IMR-90 (cell line): ENCODE results near the gene GTPBP3. TPM values are rescaled to one million over a fixed set of nuclear protein-coding genes. Genes with fewer than 3 reads are reported as not detected.

Source experiments
- ATAC-seq: fragments of 200-7000 bp; cut with Tn5 transposase; 2 replicates; pipeline ENCODE4 v1.9.1; 2020; ENCODE audit warnings: low read depth, mild to moderate bottlenecking, moderate library complexity
- BruUV-seq: library from RNA; stranded (reverse); fragments of 400-500 nt; replicated peaks from 2 replicates; lab custom pipeline; 2021; lab: Mats Ljungman, UMichigan
- CTCF ChIA-PET: fragments of 300-600 bp; formaldehyde crosslinking; extraction: SDS; loops from one replicate; lab custom pipeline; 2021; ENCODE audit warnings: antibody characterized with exemption; lab: Yijun Ruan, JAX
- POLR2A ChIA-PET: fragments of 300-600 bp; sonication (Branson Sonifier 250); formaldehyde crosslinking; loops from one replicate; lab custom pipeline; 2022; ENCODE audit warnings: antibody characterized with exemption; ENCODE audit not compliant: unreplicated experiment; lab: Charles Lee
- DNase-seq: peaks from one replicate; pipeline ENCODE4 v3.0.0; 2013
- H2AFZ ChIP-seq: replicated peaks from 2 replicates; pipeline ENCODE3; 2013; ENCODE audit warnings: low read length, mild to moderate bottlenecking; ENCODE audit not compliant: poor library complexity
- H2AK5ac ChIP-seq: 2 replicates; pipeline ENCODE4 v1.6.1; 2013; ENCODE audit warnings: low read depth, low read length, inconsistent platforms
- H2AK9ac ChIP-seq: replicated peaks from 2 replicates; pipeline ENCODE3; 2013; ENCODE audit warnings: mild to moderate bottlenecking, low read depth, low read length, moderate library complexity; ENCODE audit not compliant: poor library complexity
- H2BK120ac ChIP-seq: 2 replicates; pipeline ENCODE4 v1.6.1; 2013; ENCODE audit warnings: low read depth, low read length, inconsistent platforms
- H2BK15ac ChIP-seq: 3 replicates; pipeline ENCODE4 v1.6.1; 2013; ENCODE audit warnings: low read depth, low read length, inconsistent platforms
- H2BK20ac ChIP-seq: 2 replicates; pipeline ENCODE4 v1.6.1; 2013; ENCODE audit warnings: low read depth, mild to moderate bottlenecking, inconsistent platforms, low read length, moderate library complexity
- H2BK5ac ChIP-seq: 2 replicates; pipeline ENCODE4 v1.6.1; 2013; ENCODE audit warnings: mild to moderate bottlenecking, low read depth, low read length, inconsistent platforms; ENCODE audit not compliant: poor library complexity, severe bottlenecking
- H3K14ac ChIP-seq: replicated peaks from 2 replicates; pipeline ENCODE4 v1.6.1; 2013; ENCODE audit warnings: low read depth, low read length, inconsistent platforms
- H3K18ac ChIP-seq: 2 replicates; pipeline ENCODE4 v1.6.1; 2013; ENCODE audit warnings: low read depth, low read length, control low read depth
- H3K23ac ChIP-seq: 2 replicates; pipeline ENCODE4 v1.6.1; 2013; ENCODE audit warnings: low read depth, low read length, inconsistent platforms
- H3K27ac ChIP-seq: 2 replicates; pipeline ENCODE4 v1.5.1; 2013; ENCODE audit warnings: mild to moderate bottlenecking, control low read depth, low read length; ENCODE audit not compliant: insufficient read depth
- H3K27me3 ChIP-seq: 2 replicates; pipeline ENCODE4 v1.6.1; 2013; ENCODE audit warnings: low read length; ENCODE audit not compliant: control insufficient read depth, insufficient read depth
- H3K36me3 ChIP-seq: 2 replicates; pipeline ENCODE4 v1.6.1; 2013; ENCODE audit warnings: low read length, mixed read lengths; ENCODE audit not compliant: control insufficient read depth, insufficient read depth
- H3K4ac ChIP-seq: 2 replicates; pipeline ENCODE4 v1.6.1; 2013; ENCODE audit warnings: low read depth, low read length, inconsistent platforms
- H3K4me1 ChIP-seq: 2 replicates; pipeline ENCODE4 v1.6.1; 2013; ENCODE audit warnings: low read length, mixed read lengths; ENCODE audit not compliant: control insufficient read depth, insufficient read depth
- H3K4me2 ChIP-seq: 2 replicates; pipeline ENCODE4 v1.6.1; 2013; ENCODE audit warnings: low read depth, mild to moderate bottlenecking, control low read depth, low read length, moderate library complexity
- H3K4me3 ChIP-seq: 2 replicates; pipeline ENCODE4 v1.5.1; 2013; ENCODE audit warnings: low read depth, mild to moderate bottlenecking, control low read depth, low read length, moderate library complexity; ENCODE audit not compliant: insufficient read depth
- H3K56ac ChIP-seq: 2 replicates; pipeline ENCODE4 v1.6.1; 2013; ENCODE audit warnings: low read length, inconsistent platforms; ENCODE audit not compliant: insufficient read depth; ENCODE audit errors: extremely low read depth
- H3K79me1 ChIP-seq, 2 experiments: 2 replicates each; pipeline ENCODE4 v1.6.1; 2013; ENCODE audit warnings: low read length in 2 of 2, inconsistent platforms in 1 of 2, low read depth in 1 of 2
- H3K9ac ChIP-seq: 2 replicates; pipeline ENCODE4 v1.6.1; 2013; ENCODE audit warnings: low read depth, low read length, control low read depth
- H3K9me1 ChIP-seq: 2 replicates; pipeline ENCODE4 v1.6.1; 2013; ENCODE audit warnings: low read length, inconsistent platforms; ENCODE audit not compliant: insufficient read depth
- H3K9me3 ChIP-seq: 2 replicates; pipeline ENCODE4 v1.6.1; 2013; ENCODE audit warnings: low read length; ENCODE audit not compliant: control insufficient read depth, insufficient read depth
- H4K20me1 ChIP-seq: 2 replicates; pipeline ENCODE4 v1.6.1; 2013; ENCODE audit warnings: low read length, inconsistent platforms; ENCODE audit not compliant: insufficient read depth
- H4K5ac ChIP-seq: 2 replicates; pipeline ENCODE4 v1.6.1; 2013; ENCODE audit warnings: mild to moderate bottlenecking, low read depth, low read length, control low read depth
- H4K8ac ChIP-seq, 2 experiments: 2 replicates each; pipeline ENCODE4 v1.6.1; 2013; ENCODE audit warnings: low read depth in 2 of 2, low read length in 2 of 2, control low read depth in 1 of 2, inconsistent platforms in 1 of 2
- H4K91ac ChIP-seq: 2 replicates; pipeline ENCODE4 v1.6.1; 2013; ENCODE audit warnings: low read depth, low read length, inconsistent platforms; ENCODE audit not compliant: insufficient read depth
- BHLHE40 ChIP-seq: fragments of 150-350 bp; IDR thresholded peaks from 2 replicates; pipeline ENCODE4 v1.6.1; 2016; ENCODE audit warnings: mild to moderate bottlenecking, low read depth, low read length
- CEBPB ChIP-seq: IDR thresholded peaks from 2 replicates; pipeline ENCODE4 v1.6.1; 2012; ENCODE audit warnings: low read depth, low read length, improper control_type of control experiment
- CHD1 ChIP-seq: IDR thresholded peaks from 2 replicates; pipeline ENCODE4 v1.6.1; 2012; ENCODE audit warnings: low read depth, low read length, improper control_type of control experiment
- FOS ChIP-seq: fragments of 150-350 bp; IDR thresholded peaks from 2 replicates; pipeline ENCODE4 v1.6.1; 2016; ENCODE audit warnings: low read depth, low read length
- MAFK ChIP-seq: IDR thresholded peaks from 2 replicates; pipeline ENCODE4 v1.6.1; 2012; ENCODE audit warnings: low read depth, low read length, improper control_type of control experiment
- MAZ ChIP-seq: IDR thresholded peaks from 2 replicates; pipeline ENCODE4 v1.6.1; 2012; ENCODE audit warnings: low read depth, mild to moderate bottlenecking, low read length, improper control_type of control experiment, moderate library complexity, borderline replicate concordance
- MXI1 ChIP-seq: IDR thresholded peaks from 2 replicates; pipeline ENCODE4 v1.6.1; 2012; ENCODE audit warnings: low read depth, mild to moderate bottlenecking, low read length, moderate library complexity, borderline replicate concordance
- NFE2L2 ChIP-seq: fragments of 150-350 bp; IDR thresholded peaks from 2 replicates; pipeline ENCODE4 v1.6.1; 2016; ENCODE audit warnings: low read depth, mild to moderate bottlenecking, low read length
- POLR2A ChIP-seq: IDR thresholded peaks from 2 replicates; pipeline ENCODE4 v1.6.1; 2012; ENCODE audit warnings: mild to moderate bottlenecking, low read depth, low read length
- RAD21 ChIP-seq: IDR thresholded peaks from 2 replicates; pipeline ENCODE4 v1.6.1; 2012; ENCODE audit warnings: low read length, improper control_type of control experiment
- RCOR1 ChIP-seq: IDR thresholded peaks from 2 replicates; pipeline ENCODE4 v1.6.1; 2012; ENCODE audit warnings: mild to moderate bottlenecking, low read length, improper control_type of control experiment; ENCODE audit not compliant: insufficient replicate concordance
- RFX5 ChIP-seq: IDR thresholded peaks from 2 replicates; pipeline ENCODE4 v1.8.0; 2012; ENCODE audit warnings: low read depth, mild to moderate bottlenecking, low read length, moderate library complexity
- SMC3 ChIP-seq: fragments of 150-350 bp; IDR thresholded peaks from 2 replicates; pipeline ENCODE4 v1.6.1; 2016; ENCODE audit warnings: low read depth, mild to moderate bottlenecking, antibody characterized with exemption, low read length, moderate library complexity
- WGBS, 2 experiments: methylation state at CpG; one replicate each; pipeline versions ENCODE4 v1.1.5 to v1.1.7; 2013; ENCODE audit warnings: missing lambda C conversion rate in 2 of 2; ENCODE audit not compliant: insufficient read length in 1 of 2; ENCODE audit errors: extremely low coverage in 2 of 2; 5-methylcytosine and 5-hydroxymethylcytosine counted together
- dilution Hi-C: fragments of 300-500 bp; cut with HindIII; formaldehyde crosslinking; loops from one replicate; pipeline ENCODE4 v1.14.3; 2018; ENCODE audit warnings: low sequenced_read_pairs; ENCODE audit not compliant: unreplicated experiment
- in situ Hi-C: fragments of 300-500 bp; cut with MboI; formaldehyde crosslinking; loops from 3 replicates; pipeline ENCODE4 v1.14.3; 2019; ENCODE audit warnings: low sequenced_read_pairs, inconsistent platforms, mixed read lengths
- intact Hi-C: fragments of 100-400 bp; cut with micrococcal nuclease; formaldehyde crosslinking; loops from 2 replicates; pipeline ENCODE4 v1.10.0; 2022
- polyA plus RNA-seq, 3 experiments: library from polyadenylated mRNA; depleted of rRNA; stranded (reverse); fragments of >200 nt; gene quantifications; 2 replicates each; pipeline ENCODE4 v1.2.3, GENCODE V29; 2012; ENCODE audit warnings: low replicate concordance in 1 of 3
- total RNA-seq: library from RNA; depleted of rRNA; stranded (reverse); fragments of >200 nt; gene quantifications from 2 replicates; pipeline ENCODE4 v1.2.3, GENCODE V29; 2012
- TF ChIP-seq, protein P1 (sequence below): fragments of 150-350 bp; IDR thresholded peaks from 2 replicates; pipeline ENCODE4 v1.6.1; 2017; ENCODE audit warnings: mild to moderate bottlenecking, antibody characterized with exemption, low read length, low read depth

GTPBP3 gene
- total and polyA plus RNA-seq, 2 of the 4 experiments (the other 2 are of a cell fraction): 4.3 to 15.1 TPM

DNA sequence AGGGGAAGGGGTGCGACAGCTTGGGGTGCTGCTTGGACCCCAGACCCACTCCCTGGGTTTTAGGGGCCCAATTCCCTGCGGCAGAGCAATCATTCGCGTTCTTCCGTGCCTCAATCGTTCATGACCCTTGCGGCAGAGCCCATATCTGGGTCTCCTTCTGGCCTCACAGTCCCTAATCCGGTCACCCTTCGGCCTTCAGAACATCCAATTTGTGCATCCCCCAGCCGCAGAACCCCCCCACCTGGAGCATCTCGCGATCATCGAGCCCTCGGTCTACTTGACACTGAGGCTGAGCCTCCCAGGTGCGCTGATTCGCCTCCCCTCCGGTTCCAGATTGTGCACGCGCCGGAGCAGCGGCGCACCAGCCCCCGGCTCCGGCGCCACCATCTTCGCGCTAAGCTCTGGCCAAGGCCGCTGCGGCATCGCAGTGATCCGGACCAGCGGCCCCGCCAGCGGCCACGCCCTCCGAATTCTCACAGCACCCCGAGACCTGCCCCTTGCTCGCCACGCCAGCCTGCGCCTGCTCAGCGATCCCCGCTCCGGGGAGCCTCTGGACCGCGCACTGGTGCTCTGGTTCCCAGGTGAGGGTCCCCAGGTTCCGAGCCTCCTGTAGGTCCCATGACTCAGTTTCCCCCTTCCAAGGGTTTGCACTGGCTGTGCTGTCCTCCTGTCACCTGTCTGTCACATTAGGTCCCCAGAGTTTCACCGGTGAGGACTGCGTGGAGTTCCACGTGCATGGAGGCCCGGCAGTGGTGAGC is 501 bp downstream of the GTPBP3 start (continued):
- TF ChIP-seq, protein P1, sequence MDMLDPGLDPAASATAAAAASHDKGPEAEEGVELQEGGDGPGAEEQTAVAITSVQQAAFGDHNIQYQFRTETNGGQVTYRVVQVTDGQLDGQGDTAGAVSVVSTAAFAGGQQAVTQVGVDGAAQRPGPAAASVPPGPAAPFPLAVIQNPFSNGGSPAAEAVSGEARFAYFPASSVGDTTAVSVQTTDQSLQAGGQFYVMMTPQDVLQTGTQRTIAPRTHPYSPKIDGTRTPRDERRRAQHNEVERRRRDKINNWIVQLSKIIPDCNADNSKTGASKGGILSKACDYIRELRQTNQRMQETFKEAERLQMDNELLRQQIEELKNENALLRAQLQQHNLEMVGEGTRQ: no peak
- TF ChIP-seq MAFK: no peak

DNA sequence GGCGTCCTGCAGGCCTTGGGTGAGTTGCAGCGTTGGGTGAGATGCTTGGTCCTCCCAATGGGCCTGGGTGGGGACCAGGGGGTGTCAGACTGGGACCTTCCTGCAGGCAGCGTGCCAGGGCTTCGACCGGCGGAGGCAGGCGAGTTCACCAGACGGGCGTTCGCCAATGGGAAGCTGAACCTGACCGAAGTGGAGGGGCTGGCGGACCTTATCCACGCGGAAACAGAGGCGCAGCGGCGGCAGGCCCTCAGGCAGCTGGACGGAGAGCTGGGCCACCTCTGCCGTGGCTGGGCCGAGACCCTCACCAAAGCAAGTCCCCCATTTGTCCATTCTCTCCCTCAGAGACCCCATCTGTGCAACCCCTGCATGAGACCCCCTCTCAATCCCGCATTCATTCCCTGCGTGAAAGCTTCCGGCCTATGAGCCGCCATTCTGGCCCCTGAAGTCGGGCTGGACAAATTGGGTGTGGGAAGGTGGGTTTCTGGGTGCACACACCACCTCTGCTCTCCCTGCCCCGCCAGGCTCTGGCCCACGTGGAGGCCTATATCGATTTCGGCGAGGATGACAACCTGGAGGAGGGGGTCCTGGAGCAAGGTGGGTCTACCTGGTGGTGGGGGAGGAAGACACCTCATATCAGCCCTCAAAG is 1.2 kb downstream of the GTPBP3 start:
- no peak overlapping the region for H3K14ac ChIP-seq
- H3K27me3 ChIP-seq: no peaks in the 10 kb centered on the region
- H3K23ac ChIP-seq: no peak overlapping the region
- H4K8ac ChIP-seq: no peak overlapping the region; a peak in 1 of 4 replicates
- peaks cover 8% of the 10 kb centered on the region for H3K4me1 ChIP-seq
- no TSS peak for BruUV-seq
- H4K91ac ChIP-seq: no peak overlapping the region
- H2AK5ac ChIP-seq: peak overlapping the region; percentile 52; the same call in 1 of the 2 replicates
- no peak overlapping the region for H2BK15ac ChIP-seq
- no peak overlapping the region for H3K18ac ChIP-seq
- peak overlapping the region; percentile 25; the same call in 1 of the 2 replicates for H3K4ac ChIP-seq
- H3K4me2 ChIP-seq: peak overlapping the region; percentile 87
- no peaks in the 10 kb centered on the region for H4K20me1 ChIP-seq
- no peak overlapping the region for H4K5ac ChIP-seq
- H2BK20ac ChIP-seq: no peak overlapping the region
- dilution Hi-C loops (no loop called here), intact Hi-C loops (no loop called here), in situ Hi-C loops (no loop called here)
- WGBS, 2 experiments: 98% methylated on average over 10 of the region's 30 CpGs; no CpG with 5 or more reads in 1 of the 2 experiments
- POLR2A ChIA-PET: interaction anchor here (0.6 kb wide), 1 partner anchor 10 kb away, joined by 3 read pairs; no protein-coding TSS in a partner anchor
- H2AK9ac ChIP-seq: peak overlapping the region; percentile 47
- H3K79me1 ChIP-seq: peaks cover 7 to 33% of the 10 kb centered on the region in 2 experiments; a peak in 3 of 4 replicates
- H3K9me3 ChIP-seq: no peaks in the 10 kb centered on the region
- H2AFZ ChIP-seq: peak overlapping the region; percentile 95
- peaks cover 5% of the 10 kb centered on the region for H3K9me1 ChIP-seq
- no peak overlapping the region for H3K27ac ChIP-seq
- CTCF ChIA-PET: no interaction called here
- no peak overlapping the region for H2BK5ac ChIP-seq
- no peak overlapping the region for H3K56ac ChIP-seq
- H2BK120ac ChIP-seq: no peak overlapping the region
- DNase-seq (no peak), ATAC-seq (no peak)
- peak overlapping the region; percentile 73; the same call in 1 of the 2 replicates for H3K4me3 ChIP-seq
- H3K9ac ChIP-seq: no peak overlapping the region
- H3K36me3 ChIP-seq: peaks cover 5% of the 10 kb centered on the region; the same call in 1 of the 2 replicates
- TF ChIP-seq, protein P1: no peak
- TF ChIP-seq FOS (no peak), CEBPB (no peak), MXI1 (no peak), BHLHE40 (no peak), CHD1 (no peak), POLR2A (no peak), MAZ (no peak), NFE2L2 (no peak), SMC3 (no peak), RAD21 (no peak), RCOR1 (no peak), MAFK (no peak), RFX5 (no peak)
